Liver (tissue), 9 donors: ENCODE results near the gene SORCS2. TPM values are rescaled to one million over a fixed set of nuclear protein-coding genes. Genes with fewer than 3 reads are reported as not detected.

Experiments
- DNase-seq: peaks from one replicate; pipeline ENCODE4 v3.0.0-alpha.2; 2017; ENCODE audit warnings: low spot score
- H3K27ac ChIP-seq, 2 donors: one replicate each; pipeline ENCODE4 v1.7.0; 2013; ENCODE audit warnings: inconsistent platforms in 2 of 2, low read length in 2 of 2, control low read depth in 1 of 2, low read depth in 1 of 2, mild to moderate bottlenecking in 1 of 2
- H3K27me3 ChIP-seq, 4 donors: one replicate each; pipeline versions ENCODE4 v1.6.1 to v1.7.0; 2013; ENCODE audit warnings: low read length in 3 of 4, inconsistent platforms in 1 of 4, mild to moderate bottlenecking in 1 of 4, moderate library complexity in 1 of 4; ENCODE audit not compliant: control insufficient read depth in 4 of 4, insufficient read depth in 4 of 4
- H3K36me3 ChIP-seq, 4 donors: one replicate each; pipeline versions ENCODE4 v1.6.1 to v1.7.0; 2013; ENCODE audit warnings: low read length in 3 of 4, mild to moderate bottlenecking in 3 of 4, low read depth in 1 of 4, moderate library complexity in 1 of 4; ENCODE audit not compliant: control insufficient read depth in 4 of 4, insufficient read depth in 3 of 4
- H3K4me1 ChIP-seq, 4 donors: one replicate each; pipeline versions ENCODE4 v1.6.1 to v1.7.0; 2013; ENCODE audit warnings: low read length in 3 of 4, mild to moderate bottlenecking in 3 of 4, moderate library complexity in 1 of 4; ENCODE audit not compliant: control insufficient read depth in 4 of 4, insufficient read depth in 4 of 4
- H3K4me3 ChIP-seq, 3 donors: one replicate each; pipeline versions ENCODE4 v1.6.1 to v1.7.0; 2013; ENCODE audit warnings: low read length in 3 of 3, control low read depth in 1 of 3, low read depth in 1 of 3, mild to moderate bottlenecking in 1 of 3
- H3K9ac ChIP-seq, 2 donors: one replicate each; pipeline ENCODE4 v1.7.0; 2013; ENCODE audit warnings: low read length in 2 of 2, mild to moderate bottlenecking in 2 of 2, moderate library complexity in 2 of 2, control low read depth in 1 of 2, low read depth in 1 of 2
- H3K9me3 ChIP-seq, 4 donors: one replicate each; pipeline versions ENCODE4 v1.6.1 to v1.7.0; 2013; ENCODE audit warnings: low read length in 3 of 4; ENCODE audit not compliant: control insufficient read depth in 4 of 4
- EGR1 ChIP-seq, 2 donors: IDR thresholded peaks; 2 replicates each; pipeline ENCODE4 v1.6.1; 2016 to 2018; ENCODE audit warnings: antibody characterized with exemption in 2 of 2, low read depth in 2 of 2
- FOXA1 ChIP-seq: IDR thresholded peaks from 2 replicates; pipeline ENCODE4 v1.6.1; 2016; ENCODE audit warnings: antibody characterized with exemption
- FOXA2 ChIP-seq: IDR thresholded peaks from 2 replicates; pipeline ENCODE4 v1.6.1; 2016; ENCODE audit warnings: antibody characterized with exemption
- GABPA ChIP-seq, 2 donors: IDR thresholded peaks in 1 of 2; conservative IDR thresholded peaks in 1 of 2; 2 replicates each; pipeline ENCODE4 v1.6.1; 2016; ENCODE audit warnings: antibody characterized with exemption in 2 of 2, mild to moderate bottlenecking in 1 of 2, moderate library complexity in 1 of 2
- HNF4A ChIP-seq, 2 donors: conservative IDR thresholded peaks; 2 replicates each; pipeline ENCODE4 v1.6.1; 2016; ENCODE audit warnings: antibody characterized with exemption in 2 of 2, mild to moderate bottlenecking in 2 of 2
- HNF4G ChIP-seq: IDR thresholded peaks from 2 replicates; pipeline ENCODE4 v1.6.1; 2016; ENCODE audit warnings: antibody characterized with exemption
- JUND ChIP-seq, 2 donors: IDR thresholded peaks; 2 replicates each; pipeline ENCODE4 v1.6.1; 2016; ENCODE audit warnings: antibody characterized with exemption in 2 of 2
- NR2F2 ChIP-seq: IDR thresholded peaks from 2 replicates; pipeline ENCODE4 v1.6.1; 2016; ENCODE audit warnings: antibody characterized with exemption
- RAD21 ChIP-seq, 2 donors: IDR thresholded peaks; 2 replicates each; pipeline ENCODE4 v1.6.1; 2016; ENCODE audit warnings: antibody characterized with exemption in 2 of 2, mild to moderate bottlenecking in 2 of 2
- RXRA ChIP-seq, 2 donors: IDR thresholded peaks; 2 replicates each; pipeline ENCODE4 v1.6.1; 2017 to 2018; ENCODE audit warnings: antibody characterized with exemption in 2 of 2, mild to moderate bottlenecking in 1 of 2
- SP1 ChIP-seq: IDR thresholded peaks from 2 replicates; pipeline ENCODE4 v1.6.1; 2018; ENCODE audit warnings: antibody characterized with exemption, mild to moderate bottlenecking
- TAF1 ChIP-seq: conservative IDR thresholded peaks from 2 replicates; pipeline ENCODE4 v1.6.1; 2016; ENCODE audit warnings: antibody characterized with exemption, mild to moderate bottlenecking
- YY1 ChIP-seq: IDR thresholded peaks from 2 replicates; pipeline ENCODE4 v1.6.1; 2016; ENCODE audit warnings: antibody characterized with exemption, mild to moderate bottlenecking
- WGBS: extraction: QIAGEN DNeasy Blood & Tissue Kit; methylation state at CpG from one replicate; pipeline ENCODE4 v1.1.7; 2013; 5-methylcytosine and 5-hydroxymethylcytosine counted together
- polyA plus RNA-seq, 2 donors: library from polyadenylated mRNA; stranded (reverse) in 1 of 2; unstranded in 1 of 2; fragments of 200-250 nt in 1 of 2; fragments of >200 nt in 1 of 2; fragmentation: Nextera tagmentation in 1 of 2; extraction: Ambion mirVana in 1 of 2; gene quantifications; one replicate each; pipeline versions ENCODE4 v1.2.1 to v1.2.3, GENCODE V29; 2013 to 2015
- total RNA-seq, 2 donors: library from RNA; depleted of rRNA; stranded (reverse); fragments of >200 nt; gene quantifications; one replicate each; pipeline ENCODE4 v1.2.3, GENCODE V29; 2014
- TF ChIP-seq, protein P1 (sequence below): IDR thresholded peaks from 2 replicates; pipeline ENCODE4 v1.6.1; 2016; ENCODE audit warnings: antibody characterized with exemption
- TF ChIP-seq, protein P2 (sequence below): IDR thresholded peaks from 2 replicates; pipeline ENCODE4 v1.6.1; 2016; ENCODE audit warnings: antibody characterized with exemption, mild to moderate bottlenecking
- TF ChIP-seq, protein P3 (sequence below): IDR thresholded peaks from 2 replicates; pipeline ENCODE4 v1.6.1; 2016; ENCODE audit warnings: antibody characterized with exemption
- TF ChIP-seq, protein P4 (sequence below): fragments of 150-350 bp; IDR thresholded peaks from 2 replicates; pipeline ENCODE4 v1.5.1; 2017; ENCODE audit warnings: improper control_type of control experiment, low read depth, low read length; ENCODE audit not compliant: missing input control
- TF ChIP-seq, protein P5 (sequence below): IDR thresholded peaks from 2 replicates; pipeline ENCODE4 v1.6.1; 2016; ENCODE audit warnings: antibody characterized with exemption
- donor health status: healthy.
- donor health status: healthy.
- donor health status: healthy.
- donor health status: healthy.
- donor health status: healthy.

Gene SORCS2
- total and polyA plus RNA-seq, 4 donors: 0.10 to 1.4 (median 0.92) TPM

DNA sequence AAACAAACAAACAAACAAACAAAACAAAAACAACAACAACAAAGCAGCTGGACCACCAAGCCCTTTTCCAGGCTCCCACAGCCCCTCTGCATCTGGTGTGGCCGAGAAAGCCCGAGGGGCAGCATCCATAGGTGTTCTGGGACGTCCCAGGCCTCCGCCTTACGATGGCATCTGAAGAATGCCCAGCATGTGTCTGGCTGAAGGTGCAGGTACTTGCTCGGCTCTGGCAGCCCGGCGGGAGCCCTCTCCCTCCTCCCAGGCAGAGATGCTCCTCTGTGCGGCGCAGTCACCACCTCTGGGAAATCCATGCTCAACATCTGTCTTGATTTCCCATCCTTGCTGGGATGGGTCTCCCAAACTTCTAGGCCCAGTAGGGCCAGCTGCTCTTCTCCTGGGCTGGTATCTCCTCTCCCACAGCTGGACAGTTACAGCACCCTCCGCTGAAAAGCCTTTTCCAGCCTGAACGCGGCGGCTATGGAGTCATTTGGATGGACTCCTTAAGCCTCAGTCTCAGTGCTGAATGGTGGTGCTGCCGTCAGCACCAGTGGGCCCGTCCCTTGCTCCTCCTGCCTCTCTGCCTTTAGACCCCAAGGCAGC, 238.1 kb downstream of the SORCS2 start:
- Histone ChIP-seq H3K36me3 (no peaks in the 10 kb centered on the region), H3K27ac (no peak overlapping the region), H3K9ac (no peak overlapping the region), H3K9me3 (no peaks in the 10 kb centered on the region), H3K4me1 (no peaks in the 10 kb centered on the region), H3K27me3 (no peaks in the 10 kb centered on the region), H3K4me3 (no peak overlapping the region)
- WGBS: 83% methylated on average over 16 of the region's 16 CpGs
- TF ChIP-seq, protein P1, sequence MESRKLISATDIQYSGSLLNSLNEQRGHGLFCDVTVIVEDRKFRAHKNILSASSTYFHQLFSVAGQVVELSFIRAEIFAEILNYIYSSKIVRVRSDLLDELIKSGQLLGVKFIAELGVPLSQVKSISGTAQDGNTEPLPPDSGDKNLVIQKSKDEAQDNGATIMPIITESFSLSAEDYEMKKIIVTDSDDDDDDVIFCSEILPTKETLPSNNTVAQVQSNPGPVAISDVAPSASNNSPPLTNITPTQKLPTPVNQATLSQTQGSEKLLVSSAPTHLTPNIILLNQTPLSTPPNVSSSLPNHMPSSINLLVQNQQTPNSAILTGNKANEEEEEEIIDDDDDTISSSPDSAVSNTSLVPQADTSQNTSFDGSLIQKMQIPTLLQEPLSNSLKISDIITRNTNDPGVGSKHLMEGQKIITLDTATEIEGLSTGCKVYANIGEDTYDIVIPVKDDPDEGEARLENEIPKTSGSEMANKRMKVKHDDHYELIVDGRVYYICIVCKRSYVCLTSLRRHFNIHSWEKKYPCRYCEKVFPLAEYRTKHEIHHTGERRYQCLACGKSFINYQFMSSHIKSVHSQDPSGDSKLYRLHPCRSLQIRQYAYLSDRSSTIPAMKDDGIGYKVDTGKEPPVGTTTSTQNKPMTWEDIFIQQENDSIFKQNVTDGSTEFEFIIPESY: no peak
- TF ChIP-seq GABPA (IDR thresholded peaks at IDR 0.05 in 1 of 2, conservative IDR thresholded peaks at IDR 0.05 in 1 of 2) (no peak), FOXA2 (no peak), RXRA (IDR thresholded peaks at IDR 0.05) (no peak), TAF1 (no peak), RAD21 (IDR thresholded peaks at IDR 0.05) (no peak), NR2F2 (no peak), YY1 (no peak), HNF4G (no peak), JUND (IDR thresholded peaks at IDR 0.05) (no peak), FOXA1 (no peak), EGR1 (IDR thresholded peaks at IDR 0.05; ENCODE audit: low read depth in 2 of 2) (no peak), HNF4A (conservative IDR thresholded peaks at IDR 0.05) (no peak), SP1 (no peak)
- TF ChIP-seq, protein P2, sequence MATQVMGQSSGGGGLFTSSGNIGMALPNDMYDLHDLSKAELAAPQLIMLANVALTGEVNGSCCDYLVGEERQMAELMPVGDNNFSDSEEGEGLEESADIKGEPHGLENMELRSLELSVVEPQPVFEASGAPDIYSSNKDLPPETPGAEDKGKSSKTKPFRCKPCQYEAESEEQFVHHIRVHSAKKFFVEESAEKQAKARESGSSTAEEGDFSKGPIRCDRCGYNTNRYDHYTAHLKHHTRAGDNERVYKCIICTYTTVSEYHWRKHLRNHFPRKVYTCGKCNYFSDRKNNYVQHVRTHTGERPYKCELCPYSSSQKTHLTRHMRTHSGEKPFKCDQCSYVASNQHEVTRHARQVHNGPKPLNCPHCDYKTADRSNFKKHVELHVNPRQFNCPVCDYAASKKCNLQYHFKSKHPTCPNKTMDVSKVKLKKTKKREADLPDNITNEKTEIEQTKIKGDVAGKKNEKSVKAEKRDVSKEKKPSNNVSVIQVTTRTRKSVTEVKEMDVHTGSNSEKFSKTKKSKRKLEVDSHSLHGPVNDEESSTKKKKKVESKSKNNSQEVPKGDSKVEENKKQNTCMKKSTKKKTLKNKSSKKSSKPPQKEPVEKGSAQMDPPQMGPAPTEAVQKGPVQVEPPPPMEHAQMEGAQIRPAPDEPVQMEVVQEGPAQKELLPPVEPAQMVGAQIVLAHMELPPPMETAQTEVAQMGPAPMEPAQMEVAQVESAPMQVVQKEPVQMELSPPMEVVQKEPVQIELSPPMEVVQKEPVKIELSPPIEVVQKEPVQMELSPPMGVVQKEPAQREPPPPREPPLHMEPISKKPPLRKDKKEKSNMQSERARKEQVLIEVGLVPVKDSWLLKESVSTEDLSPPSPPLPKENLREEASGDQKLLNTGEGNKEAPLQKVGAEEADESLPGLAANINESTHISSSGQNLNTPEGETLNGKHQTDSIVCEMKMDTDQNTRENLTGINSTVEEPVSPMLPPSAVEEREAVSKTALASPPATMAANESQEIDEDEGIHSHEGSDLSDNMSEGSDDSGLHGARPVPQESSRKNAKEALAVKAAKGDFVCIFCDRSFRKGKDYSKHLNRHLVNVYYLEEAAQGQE: no peak
- TF ChIP-seq, protein P3, sequence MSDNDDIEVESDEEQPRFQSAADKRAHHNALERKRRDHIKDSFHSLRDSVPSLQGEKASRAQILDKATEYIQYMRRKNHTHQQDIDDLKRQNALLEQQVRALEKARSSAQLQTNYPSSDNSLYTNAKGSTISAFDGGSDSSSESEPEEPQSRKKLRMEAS: no peak
- TF ChIP-seq, protein P4, sequence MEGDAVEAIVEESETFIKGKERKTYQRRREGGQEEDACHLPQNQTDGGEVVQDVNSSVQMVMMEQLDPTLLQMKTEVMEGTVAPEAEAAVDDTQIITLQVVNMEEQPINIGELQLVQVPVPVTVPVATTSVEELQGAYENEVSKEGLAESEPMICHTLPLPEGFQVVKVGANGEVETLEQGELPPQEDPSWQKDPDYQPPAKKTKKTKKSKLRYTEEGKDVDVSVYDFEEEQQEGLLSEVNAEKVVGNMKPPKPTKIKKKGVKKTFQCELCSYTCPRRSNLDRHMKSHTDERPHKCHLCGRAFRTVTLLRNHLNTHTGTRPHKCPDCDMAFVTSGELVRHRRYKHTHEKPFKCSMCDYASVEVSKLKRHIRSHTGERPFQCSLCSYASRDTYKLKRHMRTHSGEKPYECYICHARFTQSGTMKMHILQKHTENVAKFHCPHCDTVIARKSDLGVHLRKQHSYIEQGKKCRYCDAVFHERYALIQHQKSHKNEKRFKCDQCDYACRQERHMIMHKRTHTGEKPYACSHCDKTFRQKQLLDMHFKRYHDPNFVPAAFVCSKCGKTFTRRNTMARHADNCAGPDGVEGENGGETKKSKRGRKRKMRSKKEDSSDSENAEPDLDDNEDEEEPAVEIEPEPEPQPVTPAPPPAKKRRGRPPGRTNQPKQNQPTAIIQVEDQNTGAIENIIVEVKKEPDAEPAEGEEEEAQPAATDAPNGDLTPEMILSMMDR: no peak
- TF ChIP-seq, protein P5, sequence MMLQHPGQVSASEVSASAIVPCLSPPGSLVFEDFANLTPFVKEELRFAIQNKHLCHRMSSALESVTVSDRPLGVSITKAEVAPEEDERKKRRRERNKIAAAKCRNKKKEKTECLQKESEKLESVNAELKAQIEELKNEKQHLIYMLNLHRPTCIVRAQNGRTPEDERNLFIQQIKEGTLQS: no peak
- no peak for DNase-seq
